ENCODE data around the gene LRTM2.
A peak's percentile ranks its signal among the peaks of the same experiment; 100 is the strongest.

LRTM2 gene

GRCh38 chr12:1797991-1798640, 22.2 kb upstream of the LRTM2 start:
- no peak for DNase-seq (ENCODE audit: low read depth)

- no peak for DNase-seq (ENCODE audit: low read depth)
These were observed 21.7 kb upstream of the LRTM2 start for GRCh38 chr12:1798641-1799020.

- no peak for DNase-seq (ENCODE audit: low read depth)
These were observed 21.1 kb upstream of the LRTM2 start for GRCh38 chr12:1799051-1799881.

GRCh38 chr12:1799882-1800400, 20.4 kb upstream of the LRTM2 start:
- DNase-seq (ENCODE audit: low read depth), result no peak

GRCh38 chr12:1800401-1801302, 19.7 kb upstream of the LRTM2 start:
- peak; percentile 40 for DNase-seq (ENCODE audit: low read depth)

- no peak for DNase-seq (ENCODE audit: low read depth)
These were observed 18.9 kb upstream of the LRTM2 start for GRCh38 chr12:1801303-1801975.

GRCh38 chr12:1803736-1804135, 16.6 kb upstream of the LRTM2 start:
- DNase-seq (ENCODE audit: low read depth), result no peak

- peak; percentile 91 for DNase-seq (ENCODE audit: low read depth)
These were observed 15.6 kb upstream of the LRTM2 start for GRCh38 chr12:1804545-1805332.

- no peak for DNase-seq (ENCODE audit: low read depth)
These were observed 14.8 kb upstream of the LRTM2 start for GRCh38 chr12:1805441-1806081.

- no peak for DNase-seq (ENCODE audit: low read depth)
These were observed 13.9 kb upstream of the LRTM2 start for GRCh38 chr12:1806301-1807086.

GRCh38 chr12:1807087-1807860, 13.1 kb upstream of the LRTM2 start:
- DNase-seq (ENCODE audit: low read depth), result no peak

GRCh38 chr12:1808036-1808797, 12.1 kb upstream of the LRTM2 start:
- DNase-seq (ENCODE audit: low read depth), result no peak

- DNase-seq (ENCODE audit: low read depth), result no peak
These were observed 11.4 kb upstream of the LRTM2 start for GRCh38 chr12:1808798-1809480.

- no peak for DNase-seq (ENCODE audit: low read depth)
These were observed 10.7 kb upstream of the LRTM2 start for GRCh38 chr12:1809591-1810190.

- peak; percentile 61 for DNase-seq (ENCODE audit: low read depth)
These were observed 10.0 kb upstream of the LRTM2 start for GRCh38 chr12:1810201-1810930.

- no peak for DNase-seq (ENCODE audit: low read depth)
These were observed 9.5 kb upstream of the LRTM2 start for GRCh38 chr12:1810931-1811280.

Measured in ELR (cell line).